Measurements from ENCODE around the gene ADAMTSL3.
"Not testable (repeated sequence)": the region's sequence is repeated elsewhere in the genome, so short reads cannot be mapped to it uniquely, and the experiment has no call there.

The ADAMTSL3 gene

DNA sequence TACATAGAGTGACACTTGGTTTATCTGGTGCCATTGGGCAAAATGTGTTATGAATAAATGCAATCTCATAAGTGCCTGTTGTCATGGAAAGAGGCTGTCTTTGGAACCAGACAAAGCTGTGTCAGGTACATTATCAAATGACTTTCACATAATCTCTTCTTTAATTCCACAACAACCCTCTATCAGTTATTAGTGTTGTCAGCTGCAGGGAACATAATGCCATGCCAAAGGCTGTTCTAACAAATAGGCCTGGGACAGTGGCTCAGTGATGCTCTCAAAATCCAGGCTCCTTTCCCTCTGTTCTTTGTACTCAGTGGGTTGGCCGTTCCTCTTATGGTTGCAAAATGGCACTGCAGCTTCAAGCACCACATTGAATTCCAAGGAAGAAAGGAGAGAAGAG is 91.8 kb downstream of the ADAMTSL3 start:
- no peak for DNase-seq (ENCODE audit: low read depth in 2 of 2)

DNA sequence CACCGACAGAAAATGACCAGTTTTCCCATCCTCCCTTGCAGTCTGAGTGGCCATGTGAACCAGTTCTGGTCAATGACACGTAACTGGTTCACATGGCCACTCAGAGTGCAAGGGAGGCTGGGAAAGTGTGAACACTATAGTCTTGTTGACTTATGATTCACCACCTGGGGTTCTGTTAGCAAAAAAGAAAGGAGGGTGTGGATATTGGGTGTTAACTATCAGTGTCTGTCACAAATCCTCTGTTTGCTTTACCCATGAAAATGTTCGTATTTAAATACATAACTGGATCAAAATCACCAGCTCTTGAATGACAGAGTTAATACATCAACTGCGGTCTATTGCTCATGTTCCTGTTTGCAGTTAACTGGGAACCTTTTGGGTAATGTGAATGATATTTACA is 92.3 kb downstream of the ADAMTSL3 start:
- DNase-seq (ENCODE audit: low read depth in 2 of 2) = no peak

DNA sequence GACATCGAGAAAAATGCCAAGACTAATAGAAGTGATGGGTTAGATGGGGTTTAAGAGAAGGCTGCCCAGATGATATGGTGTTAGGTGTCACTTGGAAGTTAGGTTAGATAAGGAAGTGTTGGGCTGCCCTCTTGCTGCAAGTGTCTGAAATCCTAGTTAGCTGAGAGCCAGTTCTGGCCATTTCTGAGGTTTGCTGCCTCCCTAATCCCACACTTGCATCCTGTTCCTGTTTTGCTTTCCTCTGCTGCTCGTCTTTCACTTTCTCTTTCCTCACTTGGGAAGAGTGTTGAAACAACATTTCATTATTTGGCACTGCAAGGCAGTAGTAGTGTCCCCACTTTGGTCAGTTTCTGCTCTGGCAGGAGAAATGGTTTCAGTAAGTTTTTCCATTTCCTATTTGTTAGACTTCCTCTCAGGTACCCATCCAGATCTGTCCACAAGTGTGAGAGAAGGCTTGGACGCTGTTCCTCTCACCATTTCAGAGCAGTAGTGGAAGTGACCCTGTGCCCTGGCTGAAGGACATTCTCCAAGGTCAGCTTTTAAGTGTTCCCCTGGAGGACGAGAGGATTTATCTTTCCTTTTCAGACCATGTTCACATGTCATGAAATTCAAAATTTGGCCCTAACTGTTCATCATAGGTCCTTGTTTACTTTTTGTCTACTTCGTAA is 93.3 kb downstream of the ADAMTSL3 start:
- no peak for DNase-seq (ENCODE audit: low read depth in 2 of 2)

DNA sequence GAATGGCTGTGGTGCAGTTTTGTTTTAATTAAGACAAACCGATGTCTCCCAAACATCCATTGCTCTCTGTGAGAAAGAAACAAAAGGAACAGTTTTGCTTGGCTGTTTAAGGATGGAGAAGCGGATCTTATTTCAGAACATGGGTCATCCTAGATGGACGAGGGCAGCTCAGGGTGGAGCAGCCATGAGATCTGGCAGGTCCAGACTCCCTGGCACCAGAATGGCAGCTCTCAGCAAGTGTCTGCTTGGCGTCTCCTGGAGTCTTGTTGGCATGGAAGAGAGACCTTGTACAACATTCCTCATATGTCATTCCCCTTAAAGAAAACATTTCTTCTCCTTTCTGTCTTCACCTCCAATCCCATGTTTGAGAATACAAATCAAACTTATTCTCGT is 93.8 kb downstream of the ADAMTSL3 start:
- no peak for DNase-seq (ENCODE audit: low read depth in 2 of 2)

DNA sequence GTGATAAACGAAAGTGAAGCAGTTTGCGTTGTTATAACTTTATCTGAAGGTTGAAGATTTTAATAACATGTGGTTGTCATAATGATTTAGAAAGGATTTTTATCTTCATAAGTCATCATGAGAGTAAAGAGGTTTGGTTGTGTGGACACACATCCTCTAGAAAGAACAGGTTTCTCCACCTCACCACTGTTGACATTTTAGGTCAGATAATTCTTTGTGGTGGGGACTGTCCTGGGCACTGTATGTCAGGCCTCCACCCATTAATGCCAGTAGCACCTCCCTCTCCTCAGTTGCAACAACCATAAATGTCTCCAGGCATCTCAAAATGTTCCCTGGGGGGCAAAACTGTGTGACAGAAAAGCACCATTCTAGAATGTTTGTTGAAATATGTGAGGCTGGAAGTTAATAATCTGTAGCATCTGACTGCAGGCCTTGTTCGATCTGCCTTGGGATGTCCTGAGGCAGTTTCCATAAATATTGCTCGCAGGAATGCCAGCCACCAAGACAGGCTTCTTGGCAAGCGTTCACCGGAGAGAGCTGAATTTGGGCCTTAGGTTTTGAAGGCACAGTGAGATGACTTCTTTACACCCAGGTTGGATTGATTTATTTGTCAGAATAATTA is 100.1 kb downstream of the ADAMTSL3 start:
- DNase-seq (ENCODE audit: low read depth in 2 of 2) = no peak

DNA sequence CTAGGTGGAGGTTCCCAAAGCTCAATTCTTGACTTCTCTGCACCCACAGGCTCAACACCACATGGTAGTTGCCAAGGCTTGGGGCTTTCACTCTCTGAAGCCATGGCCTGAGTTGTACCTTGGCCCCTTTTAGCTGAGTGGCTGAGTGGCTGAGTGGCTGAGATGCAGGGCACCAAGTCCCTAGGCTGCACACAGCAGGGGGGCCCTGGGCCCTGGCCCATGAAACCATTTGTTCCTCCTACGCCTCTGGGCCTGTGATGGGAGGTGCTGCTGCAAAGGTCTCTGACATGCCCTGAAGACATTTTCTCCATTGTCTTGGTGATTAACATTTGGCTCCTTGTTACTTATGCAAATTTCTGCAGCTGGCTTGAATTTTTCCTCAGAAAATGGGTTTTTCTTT is 103.4 kb downstream of the ADAMTSL3 start:
- not testable (repeated sequence) for DNase-seq (ENCODE audit: low read depth in 2 of 2)

DNA sequence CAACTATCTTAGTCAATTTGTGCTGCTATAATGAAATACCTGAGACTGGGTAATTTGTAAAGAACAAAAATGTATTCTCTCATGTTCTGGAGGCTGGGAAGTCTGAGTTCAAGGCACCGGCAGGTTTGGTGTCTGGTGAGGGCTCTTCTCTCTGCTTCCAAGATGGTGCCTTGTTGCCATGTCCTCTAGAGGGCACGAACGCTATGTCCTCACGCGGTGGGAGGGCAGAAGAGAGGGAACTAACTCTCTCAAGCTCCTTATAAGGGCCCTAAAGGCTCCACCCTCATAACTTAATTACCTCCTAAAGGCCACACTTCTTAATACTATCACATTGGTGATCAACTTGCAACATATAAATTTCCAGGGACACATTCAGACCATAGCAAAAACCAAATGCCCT is 108.4 kb downstream of the ADAMTSL3 start:
- no peak for DNase-seq (ENCODE audit: low read depth in 2 of 2)

DNA sequence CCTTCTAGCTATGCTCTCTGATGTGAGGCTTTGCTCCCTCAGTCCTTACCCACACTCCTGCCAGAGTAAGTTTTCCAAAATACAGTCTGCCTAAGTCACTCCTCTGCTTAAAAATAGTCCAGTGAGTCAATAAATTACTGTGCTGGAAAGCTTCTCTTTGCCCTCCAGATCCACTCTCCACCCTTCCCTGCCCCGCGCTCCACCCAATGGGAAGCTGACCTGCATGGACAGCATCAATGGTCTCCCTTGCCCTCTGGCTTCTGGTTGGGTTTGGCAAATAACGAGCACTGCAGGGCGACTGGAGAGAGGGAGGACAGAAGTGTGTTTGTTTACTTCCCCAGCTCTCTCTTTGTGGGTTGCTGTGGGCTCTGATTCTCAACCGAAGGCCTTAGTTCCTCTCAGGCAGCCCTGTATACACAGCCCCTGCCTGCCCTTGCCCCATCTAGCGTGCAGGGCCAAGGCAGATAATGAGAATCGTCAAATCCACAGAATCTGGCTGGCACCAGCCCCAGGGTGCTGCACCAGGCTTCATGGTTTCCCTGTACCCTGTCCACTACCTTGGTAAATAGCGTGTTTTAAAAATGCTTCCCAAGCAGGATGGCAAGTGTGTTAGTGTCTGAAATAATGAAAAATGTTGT is 110.4 kb downstream of the ADAMTSL3 start:
- no peak for DNase-seq (ENCODE audit: low read depth in 2 of 2)

DNA sequence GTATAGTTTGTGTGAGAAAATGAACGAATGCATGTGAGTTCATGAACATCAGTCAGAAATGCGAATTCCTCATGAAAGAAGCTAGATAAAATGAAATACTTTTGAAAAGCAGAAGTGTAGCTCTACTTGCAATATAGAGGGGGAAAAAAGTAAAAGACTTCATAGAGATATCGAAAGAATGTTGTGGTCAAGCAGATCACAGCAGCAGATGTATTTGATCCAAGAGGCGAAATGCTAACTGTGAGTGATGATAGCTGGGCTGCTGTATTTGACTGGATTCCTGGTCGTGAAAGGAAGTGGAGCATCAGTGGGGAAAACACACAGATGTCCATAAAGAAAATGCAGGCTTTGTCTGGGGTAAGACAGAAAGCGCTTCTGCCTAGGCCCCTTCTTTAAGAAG is 112.4 kb downstream of the ADAMTSL3 start:
- DNase-seq (ENCODE audit: low read depth in 2 of 2) = peak; percentile 21 to 23

DNA sequence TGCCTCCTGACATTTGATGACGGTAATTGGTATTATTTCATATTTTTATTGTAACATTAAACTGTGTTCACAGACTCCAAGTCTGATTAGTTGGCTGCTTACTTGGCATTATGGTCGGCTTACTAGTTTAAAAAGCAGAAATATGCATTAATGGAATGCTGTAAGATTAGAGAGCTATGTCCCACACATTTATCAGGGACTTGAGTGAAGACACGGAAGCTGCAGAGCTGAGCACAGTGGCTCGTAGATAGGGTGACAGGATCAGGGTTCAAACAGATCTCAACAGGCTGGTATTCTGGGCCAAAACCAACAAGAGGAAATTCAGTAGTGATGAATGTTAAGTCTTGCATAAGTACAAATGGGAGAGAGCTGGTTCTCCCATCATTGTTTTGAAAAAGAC is 113.8 kb downstream of the ADAMTSL3 start:
- no peak for DNase-seq (ENCODE audit: low read depth in 2 of 2)

DNA sequence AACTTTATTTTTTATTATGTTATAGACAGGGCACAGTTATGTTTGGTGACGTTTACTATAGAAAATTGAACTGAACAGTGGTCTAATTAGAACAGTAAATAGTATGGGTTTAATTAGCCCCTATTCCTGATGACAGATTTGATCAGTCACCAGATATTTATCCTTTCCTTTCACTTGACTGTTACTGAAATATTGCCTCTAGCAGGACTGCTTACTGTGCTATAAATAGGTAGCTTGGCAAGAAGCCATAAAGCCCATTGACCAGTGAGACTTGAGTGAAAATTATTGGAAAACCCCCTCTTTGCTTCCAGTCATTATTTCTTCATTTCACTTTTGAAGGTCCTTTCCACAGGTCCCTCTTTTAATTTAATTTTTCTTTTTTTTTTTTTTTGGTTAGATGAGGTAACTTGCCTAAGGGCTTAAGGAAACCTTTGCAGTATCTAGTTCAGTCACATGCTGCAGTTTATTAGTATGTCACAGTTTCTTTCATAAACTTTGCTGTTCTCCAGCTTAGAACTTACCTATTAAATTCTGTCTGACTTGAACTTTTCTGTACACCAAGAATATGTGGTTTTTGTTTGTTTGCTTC is 115.6 kb downstream of the ADAMTSL3 start:
- no peak for DNase-seq (ENCODE audit: low read depth in 2 of 2)

DNA sequence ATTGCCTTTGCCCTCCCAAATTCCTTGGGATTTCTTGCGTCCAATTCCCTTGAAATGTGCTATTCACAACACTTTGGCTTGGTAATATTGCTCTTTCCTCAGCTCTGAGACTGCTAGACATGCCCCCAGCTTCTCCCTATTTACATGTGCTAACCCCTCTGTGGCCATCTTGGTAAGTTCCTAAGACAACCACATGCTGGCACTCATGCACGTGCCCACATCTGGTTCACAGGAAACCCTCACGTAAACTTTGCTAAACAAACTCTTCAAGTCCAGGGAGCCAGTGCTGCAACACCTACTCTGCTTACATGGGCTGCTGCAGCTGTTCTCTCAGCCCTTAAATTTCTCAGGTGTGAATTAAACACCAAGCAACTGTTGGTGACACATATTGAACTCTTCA is 121.8 kb downstream of the ADAMTSL3 start:
- no peak for DNase-seq (ENCODE audit: low read depth in 2 of 2)

DNA sequence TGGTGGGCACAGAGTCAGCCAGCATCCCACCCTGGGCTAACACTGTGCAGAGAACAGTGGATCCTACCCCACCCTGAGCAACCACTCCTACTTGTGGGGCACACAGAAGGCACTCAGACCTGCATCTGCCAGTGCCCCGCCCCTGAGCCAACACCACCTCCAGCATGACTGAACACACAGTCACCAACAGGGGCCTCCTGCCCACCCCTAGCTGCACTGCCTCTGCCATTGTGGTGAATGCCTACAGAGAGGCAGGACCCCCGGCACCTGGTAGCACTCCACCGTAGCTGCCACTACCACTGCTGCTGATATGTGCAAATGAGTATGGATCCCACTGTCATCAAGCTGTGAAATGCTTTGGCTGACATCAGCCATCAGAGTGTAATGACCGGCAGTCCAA is 123.1 kb downstream of the ADAMTSL3 start:
- no peak for DNase-seq (ENCODE audit: low read depth in 2 of 2)

DNA sequence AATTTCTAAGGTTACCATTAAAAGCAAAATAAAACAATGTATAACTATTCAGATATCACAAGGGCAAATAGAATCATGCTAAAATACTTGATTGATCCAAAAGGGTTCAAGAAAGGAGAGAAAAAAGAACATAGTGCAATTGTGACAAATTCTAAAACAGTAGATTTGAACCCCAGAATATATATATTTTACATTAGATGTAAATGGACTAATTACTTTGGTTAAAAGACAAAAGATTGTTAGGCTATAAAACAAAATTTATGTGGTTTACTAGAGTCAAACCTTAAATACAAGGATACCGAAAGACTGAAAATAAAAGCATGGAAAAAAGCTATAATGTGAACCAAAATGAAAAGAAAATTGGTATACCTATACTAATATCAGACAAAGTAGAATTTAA is 129.3 kb downstream of the ADAMTSL3 start:
- DNase-seq (ENCODE audit: low read depth in 2 of 2) = no peak

DNA sequence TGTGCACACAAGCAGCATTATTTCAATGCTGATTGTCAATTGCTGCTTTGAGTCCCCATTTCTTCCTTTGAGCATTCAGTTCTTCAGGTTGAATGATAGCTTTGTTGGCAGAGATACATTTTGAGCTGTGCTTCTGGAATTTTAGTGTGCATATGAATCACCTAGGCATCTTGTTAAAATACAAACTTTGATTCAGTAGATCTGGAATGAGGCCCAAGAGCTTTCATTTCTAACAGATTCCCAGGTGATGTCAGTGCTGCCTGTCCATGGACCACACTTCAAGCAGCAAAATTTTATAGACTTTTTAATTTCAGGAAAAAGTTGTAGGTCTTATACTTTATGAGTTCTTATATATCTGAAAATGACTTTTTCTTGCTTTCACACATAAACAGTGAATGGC is 131.1 kb downstream of the ADAMTSL3 start:
- DNase-seq (ENCODE audit: low read depth in 2 of 2) = peak; percentile 18 to 26

DNA sequence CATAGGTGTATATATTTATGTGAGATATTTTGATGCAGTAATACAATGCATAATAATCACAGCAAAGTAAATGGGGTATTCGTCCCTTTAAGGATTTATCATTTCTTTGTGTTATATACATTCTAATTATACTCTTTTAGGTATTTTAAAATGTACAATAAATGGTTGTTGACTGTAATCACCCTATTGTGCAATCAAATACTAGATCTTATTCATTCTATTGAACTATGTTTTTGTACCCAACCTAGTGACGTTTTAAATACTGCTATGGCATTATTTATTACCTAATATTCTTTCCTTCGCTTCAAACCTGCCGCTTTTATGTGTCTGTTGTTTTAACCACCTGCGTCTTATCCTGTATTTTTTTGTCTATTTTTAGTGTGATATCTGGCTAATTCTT is 132.4 kb downstream of the ADAMTSL3 start:
- no peak for DNase-seq (ENCODE audit: low read depth in 2 of 2)

DNA sequence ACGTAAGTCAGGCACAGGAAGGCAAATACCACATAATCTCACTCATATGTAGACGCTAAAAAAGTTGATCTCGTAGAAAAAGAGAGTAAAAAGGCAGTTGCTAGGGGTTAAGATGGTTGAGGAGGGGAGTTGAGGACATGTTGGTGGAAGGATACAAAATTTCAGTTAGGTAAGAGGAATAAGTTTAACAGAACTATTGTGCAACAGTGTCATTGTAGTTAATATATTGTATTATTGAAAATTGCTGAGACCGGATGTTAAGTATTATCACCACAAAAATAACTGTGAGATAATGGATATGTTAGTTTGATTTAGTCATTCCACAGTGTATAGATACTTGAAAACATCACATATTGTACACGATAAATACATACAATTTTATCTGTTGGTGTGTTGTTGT is 139.1 kb downstream of the ADAMTSL3 start:
- DNase-seq (ENCODE audit: low read depth in 2 of 2) = no peak

DNA sequence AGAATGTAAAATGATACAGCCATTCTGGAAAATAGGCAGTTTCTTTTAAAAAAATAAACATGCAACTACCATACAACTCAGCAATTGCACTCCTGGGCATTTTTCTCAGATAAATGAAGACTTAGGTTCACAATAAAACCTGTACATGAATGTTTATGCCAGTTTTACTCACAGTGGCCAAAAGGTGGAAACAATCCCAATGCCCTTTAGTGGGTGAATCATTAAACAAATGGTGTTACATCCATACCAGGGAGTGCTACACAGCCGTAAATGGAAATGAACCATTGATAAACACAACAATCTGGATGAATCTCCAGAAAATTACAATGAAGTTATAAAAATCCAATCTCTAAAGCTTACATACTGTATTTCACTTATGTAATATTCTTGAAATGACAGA is 140.3 kb downstream of the ADAMTSL3 start:
- DNase-seq (ENCODE audit: low read depth in 2 of 2) = no peak

DNA sequence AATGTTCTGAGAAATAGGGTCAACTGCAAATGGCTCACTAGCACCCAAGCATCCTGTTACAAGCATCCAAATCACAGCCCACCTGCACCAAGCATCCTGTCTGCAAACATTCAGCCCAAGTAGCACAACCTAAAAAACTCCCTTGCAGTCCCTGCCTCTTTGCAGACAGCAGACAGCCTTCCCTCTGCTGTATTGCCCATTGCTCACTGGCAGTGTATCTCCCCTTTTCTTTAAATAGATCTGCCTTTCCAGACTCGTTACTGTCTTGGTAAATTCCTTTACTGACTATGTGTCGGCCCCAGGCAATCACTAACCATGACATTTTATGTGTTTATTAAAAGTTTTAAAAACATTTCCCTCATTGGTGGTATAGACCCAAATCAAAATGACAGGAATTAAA is 155.4 kb downstream of the ADAMTSL3 start:
- no peak for DNase-seq (ENCODE audit: low read depth in 2 of 2)

DNA sequence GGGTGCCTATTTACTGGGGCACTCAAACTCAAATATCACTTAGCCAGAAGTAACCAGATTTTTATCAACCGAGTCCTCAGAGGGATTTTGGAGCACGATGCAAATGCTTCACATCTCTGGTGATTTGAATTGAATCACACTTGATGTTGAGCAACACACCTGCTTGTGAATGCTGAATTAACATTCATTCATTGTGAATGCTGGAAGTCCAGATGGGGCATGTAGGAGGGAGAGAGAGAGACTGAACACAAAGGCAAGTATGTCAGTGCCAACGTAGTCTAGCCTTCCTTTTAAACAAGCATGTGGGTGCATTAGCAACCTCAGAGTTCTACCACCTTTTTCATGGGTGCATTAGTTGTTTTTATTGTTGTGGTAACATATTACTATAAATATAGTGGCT is 156.2 kb downstream of the ADAMTSL3 start:
- DNase-seq (ENCODE audit: low read depth in 2 of 2) = no peak

DNA sequence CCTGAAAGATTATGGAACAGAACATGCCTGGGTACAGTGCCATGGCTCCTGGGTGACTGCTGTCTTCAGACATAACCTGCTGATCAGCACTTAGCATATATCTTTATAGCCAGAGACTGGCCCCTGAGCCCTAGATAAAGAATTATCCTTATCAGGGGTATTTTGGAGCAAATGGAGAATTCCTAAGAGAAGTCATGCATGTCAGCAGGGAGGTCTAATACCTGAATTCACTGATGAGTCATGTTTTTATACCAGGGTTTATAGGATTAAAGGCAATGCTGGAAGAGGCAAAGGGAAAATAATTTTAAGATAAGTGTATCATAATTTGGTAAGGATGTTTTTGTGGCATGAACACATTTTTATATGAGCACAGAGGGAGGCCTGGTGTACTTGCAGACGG is 159.8 kb downstream of the ADAMTSL3 start:
- DNase-seq (ENCODE audit: low read depth in 2 of 2) = no peak

DNA sequence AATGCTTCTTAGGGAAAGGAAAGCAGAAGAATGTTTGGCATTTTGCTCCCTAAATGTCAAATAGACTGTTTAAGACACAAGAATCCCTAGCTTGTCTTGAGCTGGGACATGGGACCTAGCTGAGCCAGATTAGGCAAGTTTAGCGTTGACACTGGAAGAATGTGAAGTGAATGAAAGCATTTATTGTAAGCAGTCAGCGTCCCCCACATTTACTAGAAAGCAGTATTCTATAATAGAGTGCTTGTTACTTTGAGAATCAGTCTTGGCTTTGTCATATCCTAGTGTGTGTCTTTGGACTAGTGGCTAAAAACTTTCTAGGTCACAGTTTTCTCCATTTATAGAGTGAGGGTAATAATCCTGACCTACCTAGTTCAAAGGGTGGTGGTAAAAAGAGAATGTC is 161.6 kb downstream of the ADAMTSL3 start:
- no peak for DNase-seq (ENCODE audit: low read depth in 2 of 2)
